HG02870 (cell line): ENCODE results near the gene ICE1.

Experiments used
- ATAC-seq: cut with Tn5 transposase; IDR thresholded peaks from one replicate; pipeline ENCODE4 v1.9.1; 2021; ENCODE audit warnings: mild to moderate bottlenecking, moderate library complexity; ENCODE audit not compliant: unreplicated experiment

The ICE1 gene

DNA sequence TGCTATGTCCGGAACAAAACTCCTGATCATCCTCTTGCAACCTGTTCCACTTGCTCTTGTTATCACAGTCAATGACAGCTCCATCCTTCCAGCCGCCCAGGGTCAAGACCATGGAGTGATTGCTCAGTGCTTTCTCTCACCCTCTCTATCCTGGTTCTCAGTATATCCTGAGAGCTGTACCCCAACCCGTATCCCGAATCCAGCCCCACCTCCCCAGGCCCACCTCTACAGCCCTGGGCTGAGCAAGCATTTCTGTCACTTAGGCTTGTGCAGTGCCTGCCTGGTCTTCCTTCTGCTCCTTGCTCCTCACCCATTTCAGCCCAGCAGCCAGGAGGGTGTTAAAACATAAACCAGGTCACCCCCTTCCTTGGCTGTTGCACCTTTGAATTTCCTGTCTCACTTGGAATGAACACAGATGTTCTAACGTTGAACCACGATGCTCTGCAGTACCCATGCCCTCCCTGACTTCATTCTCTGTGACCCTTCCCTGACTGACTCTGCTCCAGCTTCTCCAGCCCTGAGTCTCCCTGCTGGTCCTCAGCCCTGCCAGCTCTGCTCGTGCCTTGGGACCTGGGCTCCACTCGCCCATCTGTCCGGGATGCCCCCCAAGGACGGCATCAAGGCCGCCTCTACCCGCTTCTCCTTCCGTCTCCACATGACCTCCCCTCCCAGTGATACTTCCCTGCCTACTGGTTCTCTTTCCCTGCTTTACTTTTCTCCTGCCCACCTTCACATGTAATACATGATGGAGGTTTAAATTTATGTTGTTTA, 110.0 kb downstream of the ICE1 start:
- no peak for ATAC-seq

DNA sequence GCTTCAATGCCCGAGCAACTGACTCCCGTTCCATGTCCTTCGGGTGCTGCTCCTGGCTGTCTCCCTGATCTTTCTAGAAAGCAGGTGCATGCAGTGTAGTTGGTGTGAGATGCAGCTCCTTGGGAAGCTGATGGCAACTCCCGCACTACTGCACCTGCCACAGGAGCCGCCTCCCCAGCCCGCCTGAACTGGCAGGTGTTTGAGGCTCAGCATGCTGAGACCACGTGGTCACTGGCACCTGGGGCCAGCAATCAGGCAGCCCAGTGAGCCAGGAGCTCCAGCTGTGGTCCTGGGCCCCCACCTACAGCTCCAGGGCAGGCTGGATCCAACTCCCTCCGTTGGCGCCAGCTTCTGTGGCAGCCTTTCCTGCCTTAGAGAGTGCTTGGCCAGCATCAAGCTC, 111.5 kb downstream of the ICE1 start:
- no peak for ATAC-seq

DNA sequence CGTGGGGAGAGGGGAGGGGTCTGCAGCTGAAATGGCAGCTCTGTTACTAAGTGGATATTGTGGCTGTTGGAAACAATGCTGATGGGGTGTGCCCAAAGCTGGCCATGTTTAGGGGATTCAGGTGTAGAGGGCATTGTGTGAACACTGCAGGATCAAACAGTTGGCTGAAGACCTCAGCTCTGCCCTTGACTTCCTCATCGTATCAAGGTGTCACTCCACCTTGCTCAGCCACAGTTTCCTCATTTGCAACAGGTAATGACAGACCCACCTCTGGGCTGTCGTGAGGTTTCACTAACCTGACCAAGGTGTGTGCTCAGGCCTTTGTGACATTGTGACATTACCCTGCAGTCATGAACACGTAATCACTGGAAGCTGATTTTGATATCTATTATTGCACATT, 111.9 kb downstream of the ICE1 start:
- no peak for ATAC-seq

DNA sequence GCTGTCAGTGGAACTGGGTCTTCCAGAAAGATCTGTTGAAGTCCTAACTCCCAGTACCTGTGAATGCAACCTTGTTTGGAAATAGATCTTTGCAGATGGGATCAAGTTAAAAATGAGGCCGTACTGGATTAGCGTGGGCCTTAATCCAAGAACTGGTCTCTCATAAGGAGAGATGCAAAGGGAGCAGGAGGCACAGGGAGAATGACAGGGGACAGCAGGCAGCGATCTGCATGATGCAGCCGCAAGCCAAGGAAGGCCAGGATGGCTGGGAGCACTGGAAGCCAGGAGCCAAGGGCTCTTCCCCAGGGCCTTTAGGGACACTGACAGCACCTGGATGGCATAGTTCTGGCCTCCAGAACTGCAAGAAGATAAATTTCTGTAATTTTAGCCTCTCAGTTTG, 114.4 kb downstream of the ICE1 start:
- ATAC-seq: no peak

DNA sequence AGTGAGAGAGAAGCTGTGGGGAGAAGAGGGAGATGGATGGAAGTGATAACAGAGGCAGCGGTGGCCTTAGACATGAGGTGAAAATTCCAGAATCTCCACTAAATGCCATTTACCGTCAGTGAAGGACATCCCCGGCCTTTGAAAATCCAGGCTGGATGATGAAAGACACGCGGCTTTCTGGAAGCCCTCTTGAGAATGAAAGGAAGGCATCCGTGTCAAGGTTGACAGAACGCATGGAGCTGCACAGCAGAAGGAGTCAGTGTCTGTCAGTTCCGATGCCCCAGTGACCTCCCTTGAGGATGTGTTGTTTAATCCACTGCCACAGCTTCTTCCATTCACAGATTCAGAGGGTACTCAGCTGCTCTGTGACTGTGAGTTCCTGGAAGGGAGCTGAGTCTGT, 114.9 kb downstream of the ICE1 start:
- no peak for ATAC-seq

DNA sequence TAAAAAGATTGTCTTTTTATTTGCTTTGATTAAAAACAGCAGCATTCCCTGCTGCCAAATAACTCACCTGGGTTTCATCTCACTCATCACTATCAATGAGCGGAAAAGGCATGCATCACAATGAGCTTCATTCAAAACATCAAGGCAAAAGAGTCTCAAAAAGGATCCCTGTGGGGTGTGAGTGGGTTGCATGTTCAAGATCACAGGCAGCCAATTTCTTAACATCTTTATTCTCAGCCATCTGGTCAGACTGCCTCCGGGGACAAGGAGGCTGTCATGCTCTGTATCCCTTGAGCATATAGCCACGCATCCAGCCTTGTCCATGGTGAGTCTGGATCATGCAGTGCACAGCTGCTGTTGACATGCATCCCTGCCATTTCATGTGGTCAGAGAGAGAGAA, 117.1 kb downstream of the ICE1 start:
- no peak for ATAC-seq
